Epithelial cell of esophagus (primary cell): ENCODE results near the gene DMWD.

ENCODE experiments used
- DNase-seq: peaks from one replicate; pipeline ENCODE4 v3.0.0; 2010; ENCODE audit warnings: low read depth
- H3K4me3 ChIP-seq: 2 replicates; pipeline ENCODE4 v1.5.1; 2011; ENCODE audit warnings: mild to moderate bottlenecking, low read length, control low read depth
- TF ChIP-seq, protein P1 (sequence below): IDR thresholded peaks from 2 replicates; pipeline ENCODE4 v1.5.1; 2011; ENCODE audit warnings: low read depth, mild to moderate bottlenecking, low read length, control low read depth, inconsistent platforms; ENCODE audit not compliant: insufficient read depth; ENCODE audit errors: missing control alignments

Gene DMWD

DNA sequence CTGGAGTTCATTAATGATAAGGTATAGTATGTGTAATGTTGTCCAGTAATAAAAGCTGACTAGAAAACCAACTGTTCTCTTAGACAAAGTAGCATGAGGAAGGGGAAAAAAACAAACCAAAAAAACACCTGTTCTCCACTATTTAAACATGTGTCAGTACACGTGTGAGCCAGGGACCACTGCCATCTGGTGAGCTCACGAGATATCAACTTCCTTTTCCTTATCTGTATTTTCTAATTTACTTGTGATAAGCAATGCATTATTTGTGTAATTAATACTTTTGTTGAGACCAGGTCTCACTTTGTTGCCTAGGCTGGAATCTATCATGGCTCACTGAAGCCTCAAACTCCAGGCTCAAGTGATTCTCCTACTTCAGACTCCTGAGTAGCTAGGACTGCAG lies 19.3 kb downstream of the DMWD start:
- TF ChIP-seq, protein P1, sequence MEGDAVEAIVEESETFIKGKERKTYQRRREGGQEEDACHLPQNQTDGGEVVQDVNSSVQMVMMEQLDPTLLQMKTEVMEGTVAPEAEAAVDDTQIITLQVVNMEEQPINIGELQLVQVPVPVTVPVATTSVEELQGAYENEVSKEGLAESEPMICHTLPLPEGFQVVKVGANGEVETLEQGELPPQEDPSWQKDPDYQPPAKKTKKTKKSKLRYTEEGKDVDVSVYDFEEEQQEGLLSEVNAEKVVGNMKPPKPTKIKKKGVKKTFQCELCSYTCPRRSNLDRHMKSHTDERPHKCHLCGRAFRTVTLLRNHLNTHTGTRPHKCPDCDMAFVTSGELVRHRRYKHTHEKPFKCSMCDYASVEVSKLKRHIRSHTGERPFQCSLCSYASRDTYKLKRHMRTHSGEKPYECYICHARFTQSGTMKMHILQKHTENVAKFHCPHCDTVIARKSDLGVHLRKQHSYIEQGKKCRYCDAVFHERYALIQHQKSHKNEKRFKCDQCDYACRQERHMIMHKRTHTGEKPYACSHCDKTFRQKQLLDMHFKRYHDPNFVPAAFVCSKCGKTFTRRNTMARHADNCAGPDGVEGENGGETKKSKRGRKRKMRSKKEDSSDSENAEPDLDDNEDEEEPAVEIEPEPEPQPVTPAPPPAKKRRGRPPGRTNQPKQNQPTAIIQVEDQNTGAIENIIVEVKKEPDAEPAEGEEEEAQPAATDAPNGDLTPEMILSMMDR = no peak
- no peak for DNase-seq

GRCh38 chr19:45772912-45773311 lies 19.7 kb downstream of the DMWD start:
- TF ChIP-seq, protein P1 = no peak
- no peak overlapping the region for H3K4me3 ChIP-seq
- DNase-seq = no peak

More for the DNA sequence above, 19.3 kb downstream of the DMWD start:
- H3K4me3 ChIP-seq = no peak overlapping the region

DNA sequence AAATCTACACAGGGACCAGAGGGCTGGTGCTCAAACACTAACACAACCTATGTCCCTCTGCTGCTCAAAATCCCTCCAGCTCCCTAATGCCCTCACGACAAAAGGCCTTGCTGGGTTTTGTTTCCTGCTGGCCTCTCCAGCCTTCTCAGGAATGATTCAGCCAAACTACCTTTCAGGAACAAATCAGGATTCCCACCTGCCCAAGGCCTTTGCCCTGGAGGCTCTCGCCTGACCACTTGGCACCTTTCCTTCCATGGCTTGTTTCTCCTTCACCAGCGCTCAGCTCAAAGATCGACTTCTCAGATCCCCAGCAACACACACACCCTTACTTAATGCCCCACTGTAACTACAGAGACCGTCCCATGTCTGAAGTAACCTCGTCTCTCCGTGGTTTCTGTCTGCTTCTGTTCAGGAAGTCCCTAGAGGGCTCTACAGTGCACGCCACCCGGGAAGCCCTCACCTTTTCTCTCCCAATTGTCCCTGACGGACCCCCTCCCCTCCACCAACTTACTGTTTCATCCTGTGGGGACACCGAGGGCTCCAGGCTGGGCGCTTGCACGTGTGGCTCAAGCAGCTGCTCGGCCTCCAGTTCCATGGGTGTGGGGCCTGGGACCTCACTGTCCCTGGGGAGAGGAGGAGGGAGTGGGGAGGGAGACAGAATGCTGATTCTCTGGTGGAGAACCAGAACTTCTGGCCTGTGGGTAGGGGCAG lies 20.4 kb downstream of the DMWD start:
- H3K4me3 ChIP-seq = no peak overlapping the region
- TF ChIP-seq, protein P1 = no peak
- no peak for DNase-seq

- TF ChIP-seq, protein P1 = no peak
- peak overlapping the region; percentile 36 for H3K4me3 ChIP-seq
- no peak for DNase-seq
Observed at GRCh38 chr19:45771311-45771933, 21.2 kb downstream of the DMWD start.

DNA sequence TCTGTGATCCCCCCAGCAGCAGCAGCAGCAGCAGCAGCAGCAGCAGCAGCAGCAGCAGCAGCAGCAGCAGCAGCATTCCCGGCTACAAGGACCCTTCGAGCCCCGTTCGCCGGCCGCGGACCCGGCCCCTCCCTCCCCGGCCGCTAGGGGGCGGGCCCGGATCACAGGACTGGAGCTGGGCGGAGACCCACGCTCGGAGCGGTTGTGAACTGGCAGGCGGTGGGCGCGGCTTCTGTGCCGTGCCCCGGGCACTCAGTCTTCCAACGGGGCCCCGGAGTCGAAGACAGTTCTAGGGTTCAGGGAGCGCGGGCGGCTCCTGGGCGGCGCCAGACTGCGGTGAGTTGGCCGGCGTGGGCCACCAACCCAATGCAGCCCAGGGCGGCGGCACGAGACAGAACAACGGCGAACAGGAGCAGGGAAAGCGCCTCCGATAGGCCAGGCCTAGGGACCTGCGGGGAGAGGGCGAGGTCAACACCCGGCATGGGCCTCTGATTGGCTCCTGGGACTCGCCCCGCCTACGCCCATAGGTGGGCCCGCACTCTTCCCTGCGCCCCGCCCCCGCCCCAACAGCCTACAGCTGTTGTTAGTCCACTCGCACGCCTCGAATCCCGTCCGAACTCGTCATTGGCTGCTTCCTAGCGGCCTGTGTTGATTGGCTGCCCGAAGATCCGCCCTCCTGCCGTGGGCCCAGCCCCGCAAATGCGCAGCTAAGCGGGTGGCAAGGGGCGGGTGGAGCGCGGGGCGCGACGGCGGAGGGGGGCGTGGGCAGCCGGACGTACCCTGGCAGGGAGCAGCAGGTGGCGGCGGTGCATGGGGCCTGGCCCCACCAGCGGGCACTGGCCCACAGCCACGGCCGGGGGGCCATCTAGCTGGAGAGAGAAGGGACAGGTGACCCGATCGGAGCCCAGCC lies 22.2 kb downstream of the DMWD start:
- TF ChIP-seq, protein P1 = peak; percentile 65
- peak overlapping the region; percentile 70 for H3K4me3 ChIP-seq
- peak; percentile 100 for DNase-seq

- H3K4me3 ChIP-seq = peak overlapping the region; percentile 70
- DNase-seq = peak; percentile 51
- TF ChIP-seq, protein P1 = no peak
Observed at GRCh38 chr19:45769821-45770191, 22.8 kb downstream of the DMWD start.
